Fibroblast of lung (primary cell): Measurements from ENCODE around the gene ADAR.

Experiments used
- CTCF ChIP-seq, 2 donors: IDR thresholded peaks in 1 of 2; conservative IDR thresholded peaks in 1 of 2; 1 replicate in 1 of 2; 2 replicates in 1 of 2; pipeline ENCODE4 v1.5.1; 2011 to 2012; ENCODE audit warnings: low read length in 2 of 2, control low read depth in 1 of 2, inconsistent platforms in 1 of 2, low read depth in 1 of 2, mild to moderate bottlenecking in 1 of 2
- EZH2 ChIP-seq: IDR thresholded peaks from 2 replicates; pipeline ENCODE4 v1.5.1; 2012; ENCODE audit warnings: low read length, control low read depth, mild to moderate bottlenecking; ENCODE audit errors: missing control alignments

DNA sequence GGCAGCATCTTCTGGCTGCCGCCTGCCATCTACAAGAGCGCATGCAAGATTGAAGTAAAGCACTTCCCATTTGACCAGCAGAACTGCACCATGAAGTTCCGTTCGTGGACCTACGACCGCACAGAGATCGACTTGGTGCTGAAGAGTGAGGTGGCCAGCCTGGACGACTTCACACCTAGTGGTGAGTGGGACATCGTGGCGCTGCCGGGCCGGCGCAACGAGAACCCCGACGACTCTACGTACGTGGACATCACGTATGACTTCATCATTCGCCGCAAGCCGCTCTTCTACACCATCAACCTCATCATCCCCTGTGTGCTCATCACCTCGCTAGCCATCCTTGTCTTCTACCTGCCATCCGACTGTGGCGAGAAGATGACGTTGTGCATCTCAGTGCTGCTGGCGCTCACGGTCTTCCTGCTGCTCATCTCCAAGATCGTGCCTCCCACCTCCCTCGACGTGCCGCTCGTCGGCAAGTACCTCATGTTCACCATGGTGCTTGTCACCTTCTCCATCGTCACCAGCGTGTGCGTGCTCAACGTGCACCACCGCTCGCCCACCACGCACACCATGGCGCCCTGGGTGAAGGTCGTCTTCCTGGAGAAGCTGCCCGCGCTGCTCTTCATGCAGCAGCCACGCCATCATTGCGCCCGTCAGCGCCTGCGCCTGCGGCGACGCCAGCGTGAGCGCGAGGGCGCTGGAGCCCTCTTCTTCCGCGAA, 36.6 kb downstream of the ADAR start:
- TF ChIP-seq CTCF (conservative IDR thresholded peaks at IDR 0.05 in 1 of 2, IDR thresholded peaks at IDR 0.05 in 1 of 2; ENCODE audit: low read depth in 1 of 2, low read length in 2 of 2) = no peak
- no peak for TF ChIP-seq EZH2
